Breast epithelium (tissue), 4 donors: ENCODE measurements around the gene TMEM213. TPM values are rescaled to one million over a fixed set of nuclear protein-coding genes. Genes with fewer than 3 reads are reported as not detected.

ENCODE experiments used
- DNase-seq, 2 donors: peaks; one replicate each; pipeline ENCODE4 v3.0.0-alpha.2; 2019; ENCODE audit warnings: low spot score in 2 of 2
- H3K27ac ChIP-seq, 2 donors: fragments of 200-600 bp; sonication (generic) in 1 of 2; one replicate each; pipeline ENCODE4 v1.5.1; 2016 to 2019; ENCODE audit warnings: mild to moderate bottlenecking in 1 of 2
- H3K27me3 ChIP-seq, 2 donors: fragments of 200-600 bp; sonication (generic) in 1 of 2; one replicate each; pipeline versions ENCODE4 v1.5.1 to v1.6.0; 2017 to 2019; ENCODE audit warnings: control low read depth in 1 of 2, mild to moderate bottlenecking in 1 of 2
- H3K36me3 ChIP-seq: fragments of 200-600 bp; one replicate; pipeline ENCODE4 v1.5.1; 2019
- H3K4me1 ChIP-seq, 2 donors: fragments of 200-600 bp; sonication (generic); one replicate each; pipeline ENCODE4 v1.5.1; 2016 to 2019; ENCODE audit warnings: control low read depth in 1 of 2
- H3K4me3 ChIP-seq, 3 donors: fragments of 200-600 bp; sonication (generic); 1 replicate in 2 of 3; 2 replicates in 1 of 3; pipeline ENCODE4 v1.5.1; 2016 to 2019; ENCODE audit warnings: mild to moderate bottlenecking in 3 of 3, moderate library complexity in 2 of 3
- H3K9me3 ChIP-seq, 2 donors: fragments of 200-600 bp; sonication (generic) in 1 of 2; one replicate each; pipeline ENCODE4 v1.5.1; 2016 to 2019; ENCODE audit warnings: control low read depth in 1 of 2
- CTCF ChIP-seq, 3 donors: fragments of 450-650 bp; IDR thresholded peaks; one replicate each; pipeline ENCODE4 v1.5.1; 2016 to 2017; ENCODE audit warnings: antibody characterized with exemption in 3 of 3, mild to moderate bottlenecking in 3 of 3, moderate library complexity in 3 of 3
- POLR2A ChIP-seq: fragments of 450-650 bp; IDR thresholded peaks from one replicate; pipeline ENCODE4 v1.6.1; 2016; ENCODE audit warnings: antibody characterized with exemption, mild to moderate bottlenecking, moderate library complexity
- POLR2AphosphoS5 ChIP-seq, 3 donors: sonication (generic); formaldehyde crosslinking; IDR thresholded peaks; one replicate each; pipeline ENCODE4 v1.6.1; 2017; ENCODE audit warnings: antibody characterized with exemption in 3 of 3
- intact Hi-C: fragments of 100-400 bp; cut with DNase I; formaldehyde crosslinking; loops from one replicate; pipeline ENCODE4 v1.15.1; 2023; ENCODE audit warnings: low total_unique reads
- total RNA-seq, 3 donors: library from RNA; depleted of rRNA; stranded (reverse); fragments of >200 nt; gene quantifications; one replicate each; pipeline ENCODE4 v1.1.0, GENCODE V29; 2016

Gene TMEM213
- 1 to 10 TPM in 1 of 3 donors, under 1 TPM in 1, not detected in 1; 0.88 to 2.3 TPM for total RNA-seq

GRCh38 chr7:138797715-138798320 lies at the start of gene TMEM213, which contains the start of gene ATP6V0A4:
TSS of gene TMEM213 (plus strand) at chr7:138797994. CDS start at chr7:138798105, 111 bp downstream.
TSS of gene ATP6V0A4 (minus strand) at chr7:138798196. CDS start at chr7:138771247, 26,949 bp downstream.
- peak within 1 kb of the TSS in 1 of 3 donors; percentile 12 for H3K4me3 ChIP-seq
- H3K36me3 ChIP-seq, result no peaks in the 10 kb centered on the region
- H3K9me3 ChIP-seq, result no peaks in the 10 kb centered on the region
- H3K27ac ChIP-seq, result no peak within 1 kb of the TSS
- H3K4me1 ChIP-seq, result no peaks in the 10 kb centered on the region
- no peak for DNase-seq
- H3K27me3 ChIP-seq, result no peaks in the 10 kb centered on the region
- TF ChIP-seq POLR2A, result no peak
- no peak for TF ChIP-seq CTCF (IDR thresholded peaks at IDR 0.05)
- no peak for TF ChIP-seq POLR2AphosphoS5 (IDR thresholded peaks at IDR 0.05)
- intact Hi-C loops, result no loop called here

- Histone ChIP-seq H3K9me3 (no peaks in the 10 kb centered on the region), H3K27ac (no peak overlapping the region), H3K4me3 (no peak overlapping the region), H3K4me1 (no peaks in the 10 kb centered on the region), H3K36me3 (no peaks in the 10 kb centered on the region), H3K27me3 (no peaks in the 10 kb centered on the region)
- no peak for DNase-seq
- TF ChIP-seq CTCF (IDR thresholded peaks at IDR 0.05), result no peak
- TF ChIP-seq POLR2A, result no peak
- TF ChIP-seq POLR2AphosphoS5 (IDR thresholded peaks at IDR 0.05), result no peak
- intact Hi-C loops, result no loop called here
Observed at GRCh38 chr7:138748666-138749065, 49.1 kb upstream of the TMEM213 start.

- intact Hi-C loops, result no loop called here
- DNase-seq, result no peak
- no peaks in the 10 kb centered on the region for H3K9me3 ChIP-seq
- no peak overlapping the region for H3K4me3 ChIP-seq
- no peaks in the 10 kb centered on the region for H3K4me1 ChIP-seq
- no peak for TF ChIP-seq POLR2AphosphoS5 (IDR thresholded peaks at IDR 0.05)
- no peak for TF ChIP-seq CTCF (IDR thresholded peaks at IDR 0.05)
- TF ChIP-seq POLR2A, result no peak
- no peaks in the 10 kb centered on the region for H3K27me3 ChIP-seq
- H3K27ac ChIP-seq, result no peak overlapping the region
- H3K36me3 ChIP-seq, result no peaks in the 10 kb centered on the region
Observed at GRCh38 chr7:138749960-138750359, 47.8 kb upstream of the TMEM213 start.

- Histone ChIP-seq H3K4me3 (no peak overlapping the region), H3K27ac (no peak overlapping the region), H3K27me3 (no peaks in the 10 kb centered on the region), H3K36me3 (no peaks in the 10 kb centered on the region), H3K9me3 (no peaks in the 10 kb centered on the region), H3K4me1 (no peaks in the 10 kb centered on the region)
- intact Hi-C loops, result no loop called here
- DNase-seq, result no peak
- no peak for TF ChIP-seq CTCF (IDR thresholded peaks at IDR 0.05)
- no peak for TF ChIP-seq POLR2AphosphoS5 (IDR thresholded peaks at IDR 0.05)
- no peak for TF ChIP-seq POLR2A
Observed at GRCh38 chr7:138750473-138750872, 47.3 kb upstream of the TMEM213 start.

GRCh38 chr7:138750901-138751464 lies 46.8 kb upstream of the TMEM213 start:
- Histone ChIP-seq H3K27me3 (no peaks in the 10 kb centered on the region), H3K4me3 (no peak overlapping the region), H3K36me3 (no peaks in the 10 kb centered on the region), H3K4me1 (no peaks in the 10 kb centered on the region), H3K27ac (peak overlapping the region in 1 of 2 donors; percentile 86), H3K9me3 (no peaks in the 10 kb centered on the region)
- DNase-seq, result no peak
- intact Hi-C loops, result no loop called here
- TF ChIP-seq POLR2AphosphoS5 (IDR thresholded peaks at IDR 0.05) (no peak), CTCF (IDR thresholded peaks at IDR 0.05) (no peak), POLR2A (no peak)
